ENCODE measurements around the gene DKC1.

DKC1 gene

DNA sequence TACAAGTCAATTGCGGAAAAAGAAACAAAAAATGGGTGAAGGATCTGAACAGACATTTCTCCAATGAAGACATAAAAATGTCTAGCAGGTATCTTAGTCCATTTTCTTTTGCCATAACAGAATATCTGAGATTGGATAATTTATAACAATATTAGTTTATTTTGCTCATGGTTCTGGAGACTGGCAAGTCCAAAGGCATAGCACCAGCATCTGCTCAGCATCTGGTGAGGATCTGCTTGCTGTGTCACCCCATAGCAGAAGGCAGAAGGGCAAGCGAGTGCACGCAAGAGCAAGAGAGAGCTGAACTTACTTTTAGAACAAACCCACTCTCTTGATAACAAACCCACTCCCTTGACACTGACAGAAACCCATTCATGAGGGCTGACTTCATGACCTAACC lies 41.5 kb upstream of the DKC1 start:
- H3K9me3 ChIP-seq (ENCODE audit: insufficient read depth, low read length), result no peaks in the 10 kb centered on the region
- H3K9ac ChIP-seq (ENCODE audit: insufficient read length, low read depth), result no peak overlapping the region
- TF ChIP-seq YY1 (IDR thresholded peaks at IDR 0.05; ENCODE audit: insufficient read depth, insufficient read length), result no peak
- TF ChIP-seq ZNF274 (IDR thresholded peaks at IDR 0.05; ENCODE audit: low read depth, low read length), result no peak
- no peak for TF ChIP-seq SUZ12 (IDR thresholded peaks at IDR 0.05; ENCODE audit: extremely low read depth, insufficient read depth, insufficient read length)
- DNase-seq (ENCODE audit: low read depth, low spot score), result no peak
- no peaks in the 10 kb centered on the region for H3K36me3 ChIP-seq (ENCODE audit: insufficient read depth, insufficient read length, low read length)
- H3K27me3 ChIP-seq (ENCODE audit: insufficient read depth, insufficient read length), result no peaks in the 10 kb centered on the region
- no peak overlapping the region for H3K4me3 ChIP-seq (ENCODE audit: insufficient read length, low read depth)
- H3K4me1 ChIP-seq (ENCODE audit: insufficient read depth, insufficient read length), result no peaks in the 10 kb centered on the region

DNA sequence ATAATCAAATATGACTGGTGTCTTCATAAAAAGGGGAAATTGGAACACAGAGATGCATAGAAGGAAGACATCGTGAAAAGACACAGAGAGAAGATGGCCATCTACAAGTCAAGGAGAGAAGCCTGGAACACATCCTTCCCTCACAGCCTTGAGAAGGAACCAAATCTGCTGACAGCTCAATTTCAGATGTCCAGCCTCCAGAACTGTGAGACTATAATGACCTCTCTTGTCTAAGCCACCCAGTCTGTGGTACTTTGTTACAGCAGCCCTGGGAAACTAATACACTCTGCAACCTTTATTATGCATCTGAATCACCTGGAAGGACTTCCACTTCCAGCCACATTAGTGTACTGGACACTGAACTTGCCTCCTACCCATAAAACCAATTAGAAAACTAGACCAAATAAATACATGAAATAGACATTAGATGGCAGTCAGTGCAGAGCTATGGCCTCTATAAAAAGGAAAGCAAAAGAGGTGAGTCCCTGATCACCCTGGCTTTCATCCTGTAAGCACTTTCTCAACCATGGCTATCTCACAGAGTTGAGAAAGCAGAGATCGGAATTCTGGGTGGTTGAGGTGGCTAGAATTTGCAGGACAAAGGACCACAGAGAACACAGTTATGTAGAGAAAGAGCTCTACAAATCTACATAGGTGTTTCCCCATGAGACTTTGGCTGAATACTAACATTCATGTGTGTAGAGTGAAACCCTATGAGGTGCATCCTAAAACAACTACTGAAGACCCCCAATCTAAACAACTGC lies 37.5 kb upstream of the DKC1 start:
- H3K4me3 ChIP-seq (ENCODE audit: insufficient read length, low read depth), result no peak overlapping the region
- no peak for DNase-seq (ENCODE audit: low read depth, low spot score)
- H3K27me3 ChIP-seq (ENCODE audit: insufficient read depth, insufficient read length), result no peaks in the 10 kb centered on the region
- no peaks in the 10 kb centered on the region for H3K9me3 ChIP-seq (ENCODE audit: insufficient read depth, low read length)
- H3K4me1 ChIP-seq (ENCODE audit: insufficient read depth, insufficient read length), result no peaks in the 10 kb centered on the region
- no peak for TF ChIP-seq YY1 (IDR thresholded peaks at IDR 0.05; ENCODE audit: insufficient read depth, insufficient read length)
- TF ChIP-seq ZNF274 (IDR thresholded peaks at IDR 0.05; ENCODE audit: low read depth, low read length), result no peak
- TF ChIP-seq SUZ12 (IDR thresholded peaks at IDR 0.05; ENCODE audit: extremely low read depth, insufficient read depth, insufficient read length), result no peak
- no peak overlapping the region for H3K9ac ChIP-seq (ENCODE audit: insufficient read length, low read depth)
- no peaks in the 10 kb centered on the region for H3K36me3 ChIP-seq (ENCODE audit: insufficient read depth, insufficient read length, low read length)

DNA sequence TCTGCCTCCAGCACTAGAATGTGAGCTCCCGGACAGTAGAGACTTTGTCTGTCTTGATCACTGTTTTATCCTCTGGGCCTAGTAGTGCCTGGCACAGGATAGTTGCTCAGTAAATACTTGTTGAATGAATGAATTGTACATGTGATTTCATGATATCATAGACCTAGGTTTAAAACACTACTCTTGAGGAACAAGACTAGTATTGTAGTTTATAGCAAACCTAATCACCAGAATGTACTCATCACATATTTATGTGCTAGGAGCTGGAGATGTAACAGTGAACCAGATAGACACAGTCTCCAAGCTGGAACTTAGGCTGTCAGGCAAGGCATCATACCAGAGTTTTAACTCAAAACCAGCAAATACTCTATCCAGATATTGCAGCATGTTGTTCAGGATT lies 35.2 kb upstream of the DKC1 start:
- Histone ChIP-seq H3K9me3 (ENCODE audit: insufficient read depth, low read length) (no peaks in the 10 kb centered on the region), H3K9ac (ENCODE audit: insufficient read length, low read depth) (no peak overlapping the region), H3K4me3 (ENCODE audit: insufficient read length, low read depth) (no peak overlapping the region), H3K27me3 (ENCODE audit: insufficient read depth, insufficient read length) (no peaks in the 10 kb centered on the region), H3K4me1 (ENCODE audit: insufficient read depth, insufficient read length) (no peaks in the 10 kb centered on the region), H3K36me3 (ENCODE audit: insufficient read depth, insufficient read length, low read length) (no peaks in the 10 kb centered on the region)
- no peak for DNase-seq (ENCODE audit: low read depth, low spot score)
- TF ChIP-seq SUZ12 (IDR thresholded peaks at IDR 0.05; ENCODE audit: extremely low read depth, insufficient read depth, insufficient read length) (no peak), YY1 (IDR thresholded peaks at IDR 0.05; ENCODE audit: insufficient read depth, insufficient read length) (no peak), ZNF274 (IDR thresholded peaks at IDR 0.05; ENCODE audit: low read depth, low read length) (no peak)

DNA sequence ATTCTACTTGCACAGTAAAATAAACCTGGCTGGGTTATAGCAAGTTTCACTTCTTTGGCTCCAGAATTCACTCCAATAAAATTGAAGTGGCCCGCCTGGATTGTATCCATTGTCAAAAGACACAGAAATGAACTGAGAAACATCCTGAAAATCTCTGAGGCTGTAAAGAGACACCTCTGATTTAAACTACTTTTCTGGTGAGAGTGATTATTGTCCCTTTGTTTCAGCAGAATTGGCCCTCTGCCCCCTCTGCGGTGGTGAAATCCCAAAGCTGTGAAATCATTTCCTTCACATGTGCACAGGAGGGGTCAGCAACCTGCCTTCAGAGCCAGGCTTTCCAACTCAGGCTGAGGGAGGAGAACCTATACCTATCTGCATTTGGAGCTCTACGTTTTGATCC lies 34.8 kb upstream of the DKC1 start:
- TF ChIP-seq SUZ12 (IDR thresholded peaks at IDR 0.05; ENCODE audit: extremely low read depth, insufficient read depth, insufficient read length) (no peak), YY1 (IDR thresholded peaks at IDR 0.05; ENCODE audit: insufficient read depth, insufficient read length) (no peak), ZNF274 (IDR thresholded peaks at IDR 0.05; ENCODE audit: low read depth, low read length) (no peak)
- no peak for DNase-seq (ENCODE audit: low read depth, low spot score)
- Histone ChIP-seq H3K4me3 (ENCODE audit: insufficient read length, low read depth) (no peak overlapping the region), H3K9me3 (ENCODE audit: insufficient read depth, low read length) (no peaks in the 10 kb centered on the region), H3K9ac (ENCODE audit: insufficient read length, low read depth) (no peak overlapping the region), H3K27me3 (ENCODE audit: insufficient read depth, insufficient read length) (no peaks in the 10 kb centered on the region), H3K36me3 (ENCODE audit: insufficient read depth, insufficient read length, low read length) (no peaks in the 10 kb centered on the region), H3K4me1 (ENCODE audit: insufficient read depth, insufficient read length) (no peaks in the 10 kb centered on the region)

DNA sequence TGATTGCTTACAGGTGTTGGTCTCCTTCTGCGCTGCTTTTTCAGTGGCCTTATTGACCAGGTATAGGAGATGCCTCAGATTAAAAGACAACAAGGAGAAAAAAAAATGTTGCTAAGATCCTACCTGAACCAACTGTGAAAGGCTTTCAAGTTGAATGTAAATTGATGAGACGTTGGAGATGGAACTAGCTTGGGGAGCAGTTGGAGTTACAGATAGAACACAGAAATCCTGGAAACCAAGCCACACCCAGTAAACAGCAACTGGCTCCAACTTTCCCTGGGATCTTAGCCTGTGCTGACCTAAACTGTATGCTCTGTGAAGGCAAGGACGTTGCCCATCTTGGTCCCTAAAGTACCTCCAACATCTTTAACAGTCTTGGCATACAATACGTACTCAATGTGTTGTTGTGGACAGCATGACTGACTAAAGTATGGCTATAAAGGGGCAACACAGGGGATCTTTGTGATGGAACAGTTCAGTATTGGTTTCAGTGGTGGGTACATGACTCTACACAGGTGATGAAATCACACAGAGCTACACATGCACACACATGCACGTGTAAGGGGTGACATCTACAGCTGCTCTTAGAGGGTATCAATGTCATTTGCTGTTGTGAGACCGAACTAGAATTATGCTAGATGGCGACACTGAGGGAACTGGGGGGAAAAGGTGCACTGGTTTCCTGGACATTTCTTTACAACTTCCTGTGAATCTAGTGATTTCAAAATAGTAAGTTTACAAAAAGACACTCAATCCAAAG lies 34.1 kb upstream of the DKC1 start:
- DNase-seq (ENCODE audit: low read depth, low spot score), result no peak
- H3K36me3 ChIP-seq (ENCODE audit: insufficient read depth, insufficient read length, low read length), result no peaks in the 10 kb centered on the region
- no peaks in the 10 kb centered on the region for H3K4me1 ChIP-seq (ENCODE audit: insufficient read depth, insufficient read length)

DNA sequence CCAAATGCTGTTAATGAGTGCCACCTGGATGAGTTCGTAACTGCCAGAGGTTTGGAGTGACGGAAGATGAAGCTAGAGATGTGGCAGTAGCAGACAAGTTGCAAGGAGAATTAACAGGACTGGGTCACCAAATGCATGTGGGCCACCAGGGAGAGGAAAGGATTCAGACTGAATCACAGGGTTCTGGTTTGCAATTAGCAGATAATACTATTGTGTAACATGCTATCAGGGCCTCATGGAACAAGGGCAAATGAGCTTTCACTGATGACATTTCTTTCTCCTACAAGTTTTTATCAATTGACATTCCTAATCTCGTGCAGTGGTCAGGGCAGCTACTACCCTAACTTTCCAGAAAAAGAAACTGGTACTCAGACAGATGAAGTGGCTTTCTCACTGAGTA lies 33.2 kb upstream of the DKC1 start:
- Histone ChIP-seq H3K9me3 (ENCODE audit: insufficient read depth, low read length) (no peaks in the 10 kb centered on the region), H3K9ac (ENCODE audit: insufficient read length, low read depth) (no peak overlapping the region), H3K36me3 (ENCODE audit: insufficient read depth, insufficient read length, low read length) (no peaks in the 10 kb centered on the region), H3K27me3 (ENCODE audit: insufficient read depth, insufficient read length) (no peaks in the 10 kb centered on the region), H3K4me1 (ENCODE audit: insufficient read depth, insufficient read length) (no peaks in the 10 kb centered on the region), H3K4me3 (ENCODE audit: insufficient read length, low read depth) (no peak overlapping the region)
- TF ChIP-seq YY1 (IDR thresholded peaks at IDR 0.05; ENCODE audit: insufficient read depth, insufficient read length) (no peak), SUZ12 (IDR thresholded peaks at IDR 0.05; ENCODE audit: extremely low read depth, insufficient read depth, insufficient read length) (no peak)
- no peak for DNase-seq (ENCODE audit: low read depth, low spot score)

More for the DNA sequence above, 34.1 kb upstream of the DKC1 start:
- no peak for TF ChIP-seq YY1 (IDR thresholded peaks at IDR 0.05; ENCODE audit: insufficient read depth, insufficient read length)
- no peak for TF ChIP-seq SUZ12 (IDR thresholded peaks at IDR 0.05; ENCODE audit: extremely low read depth, insufficient read depth, insufficient read length)
- Histone ChIP-seq H3K27me3 (ENCODE audit: insufficient read depth, insufficient read length) (no peaks in the 10 kb centered on the region), H3K4me3 (ENCODE audit: insufficient read length, low read depth) (no peak overlapping the region), H3K9ac (ENCODE audit: insufficient read length, low read depth) (no peak overlapping the region), H3K9me3 (ENCODE audit: insufficient read depth, low read length) (no peaks in the 10 kb centered on the region)

DNA sequence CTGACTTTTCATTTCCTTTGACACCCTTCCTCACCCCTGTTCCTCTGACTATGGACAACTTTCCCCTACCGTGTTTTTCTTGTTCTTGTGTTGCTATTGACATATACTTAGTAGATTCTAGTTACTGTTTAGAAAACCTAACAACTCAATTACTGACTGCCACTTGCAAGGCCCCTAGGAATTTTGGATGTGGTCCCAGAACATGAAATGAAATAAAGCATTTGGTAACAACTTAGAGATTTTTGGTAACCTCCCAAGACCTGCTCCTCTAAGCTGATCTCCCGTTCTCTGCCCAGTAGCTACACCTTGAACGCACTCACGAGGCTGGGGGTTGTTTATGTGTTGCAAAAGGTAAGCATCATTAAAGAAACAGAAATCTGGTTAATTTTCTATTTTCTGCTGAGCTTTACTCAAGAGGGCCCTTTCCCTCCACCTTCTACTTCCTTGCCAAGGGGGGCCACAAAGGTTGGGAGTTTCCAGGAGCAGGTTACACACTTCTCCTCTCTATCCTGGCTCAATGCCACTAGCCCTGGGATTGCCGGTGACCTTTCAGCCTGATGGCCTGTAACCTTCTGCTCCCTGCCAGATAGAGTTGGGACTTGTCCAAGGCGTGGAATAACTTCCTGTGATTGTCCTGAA lies 32.3 kb upstream of the DKC1 start:
- H3K9ac ChIP-seq (ENCODE audit: insufficient read length, low read depth), result no peak overlapping the region
- no peak for DNase-seq (ENCODE audit: low read depth, low spot score)
- no peak overlapping the region for H3K4me3 ChIP-seq (ENCODE audit: insufficient read length, low read depth)
- H3K36me3 ChIP-seq (ENCODE audit: insufficient read depth, insufficient read length, low read length), result no peaks in the 10 kb centered on the region
- no peaks in the 10 kb centered on the region for H3K4me1 ChIP-seq (ENCODE audit: insufficient read depth, insufficient read length)
- no peak for TF ChIP-seq YY1 (IDR thresholded peaks at IDR 0.05; ENCODE audit: insufficient read depth, insufficient read length)
- no peak for TF ChIP-seq ZNF274 (IDR thresholded peaks at IDR 0.05; ENCODE audit: low read depth, low read length)
- no peaks in the 10 kb centered on the region for H3K9me3 ChIP-seq (ENCODE audit: insufficient read depth, low read length)
- H3K27me3 ChIP-seq (ENCODE audit: insufficient read depth, insufficient read length), result no peaks in the 10 kb centered on the region
